Adrenal gland (tissue), 12 donors: ENCODE data around the gene NUDT15. TPM values are rescaled to one million over a fixed set of nuclear protein-coding genes. Genes with fewer than 3 reads are reported as not detected.
"Not testable (repeated sequence)": the region's sequence is repeated elsewhere in the genome, so short reads cannot be mapped to it uniquely, and the experiment has no call there.

Experiments
- DNase-seq, 7 donors: peaks; one replicate each; pipeline ENCODE4 v3.0.0-alpha.2; 2019 to 2020
- H3K27ac ChIP-seq, 5 donors: fragments of 200-600 bp; sonication (generic) in 4 of 5; 1 replicate in 3 of 5; 2 replicates in 2 of 5; pipeline versions ENCODE4 v1.5.1 to v1.8.0; 2016 to 2020; ENCODE audit warnings: mild to moderate bottlenecking in 1 of 5
- H3K27me3 ChIP-seq: fragments of 200-600 bp; 2 replicates; pipeline ENCODE4 v1.8.0; 2021
- H3K36me3 ChIP-seq, 2 donors: fragments of 200-600 bp; replicated peaks in 1 of 2; 1 replicate in 1 of 2; 2 replicates in 1 of 2; pipeline versions ENCODE4 v1.5.1 to v1.8.0; 2018 to 2022
- H3K4me1 ChIP-seq, 2 donors: fragments of 200-600 bp; replicated peaks in 1 of 2; 1 replicate in 1 of 2; 2 replicates in 1 of 2; pipeline versions ENCODE4 v1.5.1 to v1.8.0; 2018 to 2021
- H3K4me3 ChIP-seq, 4 donors: fragments of 200-600 bp; sonication (generic) in 3 of 4; one replicate each; pipeline ENCODE4 v1.5.1; 2016 to 2018
- H3K9me3 ChIP-seq, 3 donors: fragments of 200-600 bp; sonication (generic) in 1 of 3; replicated peaks in 1 of 3; 1 replicate in 2 of 3; 2 replicates in 1 of 3; pipeline versions ENCODE4 v1.5.1 to v1.8.0; 2016 to 2021
- CTCF ChIP-seq, 6 experiments: fragments of 450-650 bp in 4 of 6; fragments of 200-600 bp in 2 of 6; sonication (generic) in 1 of 6; IDR thresholded peaks; 1 replicate in 5 of 6; 2 replicates in 1 of 6; pipeline versions ENCODE4 v1.5.1 to v1.8.0; 2016 to 2021; ENCODE audit warnings: antibody characterized with exemption in 6 of 6, mild to moderate bottlenecking in 2 of 6, moderate library complexity in 1 of 6
- POLR2A ChIP-seq, 2 donors: fragments of 450-650 bp; IDR thresholded peaks; one replicate each; pipeline ENCODE4 v1.6.1; 2017; ENCODE audit warnings: antibody characterized with exemption in 2 of 2, mild to moderate bottlenecking in 2 of 2, moderate library complexity in 1 of 2
- WGBS, 4 donors: extraction: QIAGEN DNeasy Blood & Tissue Kit in 2 of 4; methylation state at CpG; one replicate each; pipeline versions ENCODE4 v1.1.5 to v1.1.7; 2013 to 2017; 5-methylcytosine and 5-hydroxymethylcytosine counted together
- intact Hi-C, 2 donors: fragments of 100-400 bp; cut with DNase I; formaldehyde crosslinking; loops; one replicate each; pipeline versions ENCODE4 v1.14.1 to v1.15.0; 2022 to 2023
- polyA plus RNA-seq, 3 donors: library from polyadenylated mRNA; stranded (reverse); fragments of 200-250 nt in 2 of 3; fragments of 350-450 nt in 1 of 3; fragmentation: Illumina TruSeq in 1 of 3; extraction: RNeasy Lipid Tissue Mini Kit (QIAGEN cat#74804) in 1 of 3; gene quantifications; one replicate each; pipeline ENCODE4 v1.2.3, GENCODE V29; 2013 to 2014
- total RNA-seq, 9 donors: library from RNA; depleted of rRNA in 4 of 9; stranded (reverse); fragments of >200 nt in 4 of 9; fragments of 120-200 nt in 1 of 9; fragmentation: NEBNext Ultra II Directional in 1 of 9; extraction: Animal tissue kit (Norgen Biotek cat#: 25700) in 1 of 9; gene quantifications; one replicate each; pipeline versions ENCODE4 v1.1.0 to v1.2.4, GENCODE V29; 2013 to 2023
- donor health status: healthy with polysubstance abuse.
- donor health status: Bipolar disorder and iron deficiency.
- donor health status: DM: yes; HTN: yes; CAD: no.
- donor health status: DM: no; HTN: no; CAD: no.
- donor health status: DM: no; HTN: no; CAD: no.
- donor health status: DM: yes; HTN: yes; CAD: no.

NUDT15 gene
- total and polyA plus RNA-seq, 12 donors, result 4.0 to 20.1 (median 12.0) TPM

- Histone ChIP-seq H3K4me1 (peaks cover 0 to 24% of the 10 kb centered on the region in 2 donors), H3K36me3 (no peaks in the 10 kb centered on the region), H3K4me3 (peak within 1 kb of the TSS; percentile 36 to 99 (median 67)), H3K9me3 (no peaks in the 10 kb centered on the region), H3K27ac (peak within 1 kb of the TSS in 4 of 5 donors; percentile 28 to 90 (median 77)), H3K27me3 (no peaks in the 10 kb centered on the region)
- TF ChIP-seq CTCF (IDR thresholded peaks at IDR 0.05) (no peak), POLR2A (IDR thresholded peaks at IDR 0.05) (peak in 1 of 2 donors; percentile 56)
- intact Hi-C loops, result no loop called here
- peak; percentile 89 to 94 (median 91) for DNase-seq
- WGBS, 4 donors, result 7 to 29% (median 17%) methylated on average over 16 to 52 of the region's 52 CpGs
Observed at GRCh38 chr13:48001114-48001881, 36.2 kb upstream of the NUDT15 start, which contains the start of gene SUCLA2. Gene SUCLA2, minus strand, starts transcription at chr13:48001273. Its CDS starts 4 bp downstream, at chr13:48001269.

GRCh38 chr13:48001999-48002398 lies 35.5 kb upstream of the NUDT15 start:
- H3K9me3 ChIP-seq, H3K27me3 ChIP-seq, H3K27ac ChIP-seq, intact Hi-C loops, H3K36me3 ChIP-seq: not testable (repeated sequence)
- Histone ChIP-seq H3K4me3 (peak overlapping the region in 1 of 4 donors; percentile 99), H3K4me1 (peaks cover 0 to 24% of the 10 kb centered on the region in 2 donors)
- 60 to 64% (median 63%) methylated on average over 5 of the region's 5 CpGs for WGBS, 4 donors
- DNase-seq, result peak in 2 of 7 donors; percentile 6 to 14

GRCh38 chr13:48004201-48004600 lies 33.3 kb upstream of the NUDT15 start:
- H3K4me1 ChIP-seq, result peaks cover 0 to 10% of the 10 kb centered on the region in 2 donors
- DNase-seq, result peak in 2 of 7 donors; percentile 10 to 16
- no peak for TF ChIP-seq CTCF (IDR thresholded peaks at IDR 0.05)
- WGBS, 4 donors, result 73 to 93% (median 91%) methylated on average over 2 of the region's 2 CpGs
- intact Hi-C loops, result no loop called here
- no peak overlapping the region for H3K4me3 ChIP-seq
- H3K27me3 ChIP-seq, result no peaks in the 10 kb centered on the region
- H3K36me3 ChIP-seq, result no peaks in the 10 kb centered on the region
- H3K27ac ChIP-seq, result no peak overlapping the region
- no peaks in the 10 kb centered on the region for H3K9me3 ChIP-seq

GRCh38 chr13:48006396-48006795 lies 31.1 kb upstream of the NUDT15 start:
- Histone ChIP-seq H3K27me3 (no peaks in the 10 kb centered on the region), H3K36me3 (no peaks in the 10 kb centered on the region), H3K4me3 (no peak overlapping the region), H3K9me3 (no peaks in the 10 kb centered on the region), H3K27ac (no peak overlapping the region), H3K4me1 (no peaks in the 10 kb centered on the region)
- 57 to 76% (median 67%) methylated on average over 1 of the region's 1 CpG for WGBS, 4 donors
- TF ChIP-seq POLR2A (IDR thresholded peaks at IDR 0.05) (no peak), CTCF (IDR thresholded peaks at IDR 0.05) (no peak)
- no peak for DNase-seq
- intact Hi-C loops, result no loop called here

GRCh38 chr13:48009284-48009683 lies 28.2 kb upstream of the NUDT15 start:
- no peak overlapping the region for H3K4me3 ChIP-seq
- no peak for TF ChIP-seq POLR2A (IDR thresholded peaks at IDR 0.05)
- TF ChIP-seq CTCF (IDR thresholded peaks at IDR 0.05), result no peak
- no peaks in the 10 kb centered on the region for H3K27me3 ChIP-seq
- intact Hi-C loops, result no loop called here
- 54 to 82% (median 64%) methylated on average over 1 of the region's 1 CpG for WGBS, 4 donors
- H3K4me1 ChIP-seq, result no peaks in the 10 kb centered on the region
- H3K9me3 ChIP-seq, result no peaks in the 10 kb centered on the region
- DNase-seq, result no peak
- no peak overlapping the region for H3K27ac ChIP-seq
- H3K36me3 ChIP-seq, result no peaks in the 10 kb centered on the region
